ENCODE results near the gene PINLYP. TPM values are rescaled to one million over a fixed set of nuclear protein-coding genes. Genes with fewer than 3 reads are reported as not detected.

PINLYP gene
- total RNA-seq, 6 experiments from 2014 or later = 0.58 to 1.5 (median 0.81) TPM; not detected in 1

DNA sequence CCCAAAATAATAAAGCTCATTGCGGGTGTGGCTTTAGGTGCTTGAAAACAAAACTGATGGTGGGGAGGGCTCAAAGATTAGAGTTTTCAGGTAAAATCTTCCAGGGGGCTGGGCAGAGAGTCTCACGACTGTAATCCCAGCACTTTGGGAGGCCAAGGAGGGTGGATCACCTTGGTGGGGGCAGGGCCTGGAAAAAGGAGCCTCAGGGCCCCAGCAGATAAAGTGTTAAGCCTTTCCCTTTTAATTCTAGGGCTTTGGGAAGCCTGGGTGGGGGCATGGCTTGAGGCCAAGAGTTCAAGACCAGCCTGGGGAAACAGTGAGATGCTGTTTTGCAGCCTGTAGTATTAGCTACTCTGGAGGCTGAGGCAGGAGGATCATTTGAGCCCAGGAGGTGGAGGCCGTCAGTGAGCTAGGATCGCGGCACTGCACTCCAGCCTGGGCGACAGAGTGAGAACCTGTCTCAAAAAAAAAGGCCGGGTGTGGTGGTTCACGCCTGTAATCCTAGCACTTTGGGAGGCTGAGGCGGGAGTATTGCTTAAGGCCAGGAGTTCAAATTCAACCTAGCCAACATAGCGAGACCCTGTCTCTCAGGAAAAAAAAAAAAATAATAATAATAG is 18.6 kb downstream of the PINLYP start:
- Histone ChIP-seq H3K9me3 (no peaks in the 10 kb centered on the region), H3K27ac (peak overlapping the region in 2 of 3 donors; percentile 70 to 96), H3K4me1 (peaks cover 0 to 31% (median 10%) of the 10 kb centered on the region in 4 donors), H3K36me3 (peaks cover 0 to 14% (median 3%) of the 10 kb centered on the region in 4 donors), H3K4me3 (peak overlapping the region; percentile 57 to 66 (median 61)), H3K27me3 (no peaks in the 10 kb centered on the region)
- DNase-seq = no peak
- WGBS (ENCODE audit: insufficient coverage, low coverage, low lambda C conversion rate, missing lambda C conversion rate) = 83% methylated on average over 8 of the region's 10 CpGs
- intact Hi-C loops (cut with DNase I) = no loop called here
- TF ChIP-seq POLR2A (IDR thresholded peaks at IDR 0.05) = no peak
- TF ChIP-seq, protein P1, sequence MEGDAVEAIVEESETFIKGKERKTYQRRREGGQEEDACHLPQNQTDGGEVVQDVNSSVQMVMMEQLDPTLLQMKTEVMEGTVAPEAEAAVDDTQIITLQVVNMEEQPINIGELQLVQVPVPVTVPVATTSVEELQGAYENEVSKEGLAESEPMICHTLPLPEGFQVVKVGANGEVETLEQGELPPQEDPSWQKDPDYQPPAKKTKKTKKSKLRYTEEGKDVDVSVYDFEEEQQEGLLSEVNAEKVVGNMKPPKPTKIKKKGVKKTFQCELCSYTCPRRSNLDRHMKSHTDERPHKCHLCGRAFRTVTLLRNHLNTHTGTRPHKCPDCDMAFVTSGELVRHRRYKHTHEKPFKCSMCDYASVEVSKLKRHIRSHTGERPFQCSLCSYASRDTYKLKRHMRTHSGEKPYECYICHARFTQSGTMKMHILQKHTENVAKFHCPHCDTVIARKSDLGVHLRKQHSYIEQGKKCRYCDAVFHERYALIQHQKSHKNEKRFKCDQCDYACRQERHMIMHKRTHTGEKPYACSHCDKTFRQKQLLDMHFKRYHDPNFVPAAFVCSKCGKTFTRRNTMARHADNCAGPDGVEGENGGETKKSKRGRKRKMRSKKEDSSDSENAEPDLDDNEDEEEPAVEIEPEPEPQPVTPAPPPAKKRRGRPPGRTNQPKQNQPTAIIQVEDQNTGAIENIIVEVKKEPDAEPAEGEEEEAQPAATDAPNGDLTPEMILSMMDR (IDR thresholded peaks at IDR 0.05) = no peak
- no peak for ATAC-seq

DNA sequence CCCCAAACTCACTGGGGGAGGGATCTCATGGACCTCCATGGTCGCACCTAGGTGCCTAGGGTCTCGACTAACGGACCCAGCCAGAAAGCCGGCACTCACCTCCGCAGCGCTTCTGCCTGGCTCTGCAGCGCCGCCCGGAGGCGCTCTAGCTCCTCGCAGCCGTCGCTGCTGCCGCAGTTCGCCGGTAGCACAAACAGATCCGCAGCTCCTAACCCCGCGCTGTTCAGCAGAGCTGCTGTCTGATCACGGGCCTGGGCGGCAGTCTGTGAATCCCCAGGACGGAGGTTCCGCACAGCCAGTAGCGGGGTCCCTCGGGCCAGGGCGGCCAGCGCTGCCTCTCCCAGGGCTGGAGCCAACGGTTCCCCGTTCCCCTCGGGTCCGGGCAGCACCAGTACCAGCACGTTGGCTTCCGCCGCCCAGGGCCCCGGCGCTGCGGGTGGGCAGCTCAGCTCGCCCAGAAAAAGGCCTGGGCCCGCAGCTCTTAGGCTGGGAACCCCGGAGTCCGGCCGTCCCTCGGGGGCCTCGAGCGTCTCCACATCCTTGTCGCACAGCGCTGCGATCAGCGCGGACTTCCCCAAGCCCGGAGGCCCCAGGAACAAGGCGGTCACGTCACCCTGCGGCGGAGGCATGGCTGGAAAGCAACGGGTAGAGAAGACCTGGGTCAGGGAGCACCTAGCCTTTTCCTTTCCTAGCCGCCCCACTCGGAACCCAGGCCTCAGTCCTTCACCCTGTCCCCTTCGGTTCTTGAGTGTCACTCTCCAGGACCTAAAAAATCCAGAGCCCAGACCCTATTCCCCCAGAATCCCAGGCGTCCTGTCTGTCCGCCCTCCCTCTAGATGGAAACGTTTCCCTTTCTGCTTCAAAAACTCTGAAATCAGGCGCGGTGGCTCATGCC is 19.4 kb downstream of the PINLYP start:
- 0% methylated on average over 12 of the region's 64 CpGs for WGBS (ENCODE audit: insufficient coverage, low coverage, low lambda C conversion rate, missing lambda C conversion rate)
- Histone ChIP-seq H3K4me1 (peaks cover 0 to 31% (median 10%) of the 10 kb centered on the region in 4 donors), H3K9me3 (no peaks in the 10 kb centered on the region), H3K27me3 (no peaks in the 10 kb centered on the region), H3K27ac (peak overlapping the region; percentile 70 to 96 (median 92)), H3K36me3 (peaks cover 0 to 18% (median 3%) of the 10 kb centered on the region in 4 donors), H3K4me3 (peak overlapping the region; percentile 57 to 66 (median 61))
- ATAC-seq = peak; percentile 6 to 33 (median 20)
- intact Hi-C loops (cut with DNase I) = no loop called here
- peak; percentile 26 for TF ChIP-seq POLR2A (IDR thresholded peaks at IDR 0.05)
- TF ChIP-seq, protein P1 (IDR thresholded peaks at IDR 0.05) = peak; percentile 56 to 72 (median 64)
- peak; percentile 59 to 73 (median 72) for DNase-seq

DNA sequence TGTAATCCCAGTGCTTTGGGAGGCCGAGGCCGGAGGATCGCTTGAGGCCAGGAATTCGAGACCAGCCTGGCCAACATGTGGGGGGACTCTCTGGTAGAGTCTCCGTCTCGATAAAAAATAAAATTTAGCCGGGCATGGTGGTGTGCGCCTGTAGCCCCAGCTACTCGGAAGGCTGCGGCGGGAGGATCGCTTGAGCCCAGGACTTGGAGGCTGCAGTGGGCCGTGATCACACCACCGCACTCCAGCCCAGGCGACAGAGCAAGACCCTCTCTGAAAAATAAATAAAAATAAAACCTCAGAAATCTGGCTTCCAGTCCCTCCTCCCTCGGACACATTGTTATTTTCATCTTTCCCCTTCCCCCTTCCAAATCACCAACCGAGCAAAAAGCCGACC is 20.0 kb downstream of the PINLYP start:
- peak; percentile 6 to 17 (median 12) for ATAC-seq
- peak overlapping the region; percentile 70 to 96 (median 92) for H3K27ac ChIP-seq
- DNase-seq = no peak
- H3K9me3 ChIP-seq = no peaks in the 10 kb centered on the region
- peaks cover 0 to 20% (median 3%) of the 10 kb centered on the region in 4 donors for H3K36me3 ChIP-seq
- no peak for TF ChIP-seq POLR2A (IDR thresholded peaks at IDR 0.05)
- TF ChIP-seq, protein P1 (IDR thresholded peaks at IDR 0.05) = no peak
- H3K4me1 ChIP-seq = peaks cover 0 to 31% (median 10%) of the 10 kb centered on the region in 4 donors
- intact Hi-C loops (cut with DNase I) = no loop called here
- no peaks in the 10 kb centered on the region for H3K27me3 ChIP-seq
- 0% methylated on average over 14 of the region's 18 CpGs for WGBS (ENCODE audit: insufficient coverage, low coverage, low lambda C conversion rate, missing lambda C conversion rate)
- H3K4me3 ChIP-seq = peak overlapping the region; percentile 57 to 66 (median 61)

DNA sequence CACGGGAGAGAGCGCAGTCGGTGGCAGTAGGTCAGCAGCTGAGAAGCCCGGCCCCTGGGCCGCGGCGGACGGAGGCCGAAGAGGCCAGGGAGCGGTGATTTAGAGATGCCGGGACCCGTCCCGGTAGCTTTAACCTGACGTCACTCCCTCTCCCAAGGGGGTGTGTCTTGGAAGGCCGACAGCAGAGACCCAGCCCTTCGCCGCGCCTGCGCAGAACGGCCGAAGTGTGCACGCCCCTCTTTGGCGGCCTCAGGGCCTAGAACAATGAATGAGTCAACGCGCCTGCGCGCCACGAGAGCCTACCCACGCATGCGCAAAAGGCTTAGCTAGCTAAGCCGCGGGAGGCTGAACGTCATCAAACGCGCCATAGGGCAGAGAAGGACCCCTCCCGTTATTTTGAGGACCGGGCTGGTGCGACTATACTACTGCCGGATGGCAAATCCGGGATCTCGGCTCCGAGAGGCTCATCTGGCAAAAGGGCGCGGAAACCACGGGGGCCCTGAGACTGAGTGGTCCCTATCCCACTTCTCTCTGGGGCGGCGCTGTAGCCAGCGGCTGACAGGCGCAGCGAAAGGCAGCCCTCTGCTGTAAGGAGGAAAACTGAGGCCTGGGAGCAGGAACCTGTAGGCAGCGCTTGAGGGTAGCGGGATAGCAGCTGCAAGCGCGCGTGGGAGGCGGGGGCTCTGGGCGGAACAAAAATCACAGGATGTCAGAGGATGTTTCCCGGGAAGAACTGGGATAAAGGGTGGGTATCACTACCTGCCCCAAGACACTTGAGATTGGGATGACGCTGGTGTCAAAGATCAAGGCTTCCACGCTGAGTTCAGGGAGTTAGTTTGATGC is 20.6 kb downstream of the PINLYP start, which contains the start of the genes IRGQ and ZNF576:
Gene IRGQ (minus strand): TSS at position 136 of the 843 bp plus-strand sequence. CDS start 796 bp downstream, outside the sequence.
Gene ZNF576 (plus strand): TSS at position 597 of the 843 bp plus-strand sequence. CDS start 514 bp downstream, outside the sequence.
- 0% methylated on average over 18 of the region's 60 CpGs for WGBS (ENCODE audit: insufficient coverage, low coverage, low lambda C conversion rate, missing lambda C conversion rate)
- H3K36me3 ChIP-seq = peaks cover 0 to 26% (median 1%) of the 10 kb centered on the region in 4 donors
- intact Hi-C loops (cut with DNase I) = no loop called here
- H3K4me3 ChIP-seq = peak within 1 kb of the TSS; percentile 58 to 85 (median 76)
- peaks cover 0 to 31% (median 10%) of the 10 kb centered on the region in 4 donors for H3K4me1 ChIP-seq
- peak; percentile 100 for DNase-seq
- no peaks in the 10 kb centered on the region for H3K9me3 ChIP-seq
- H3K27ac ChIP-seq = peak within 1 kb of the TSS; percentile 92 to 98 (median 96)
- TF ChIP-seq POLR2A (IDR thresholded peaks at IDR 0.05) = peak; percentile 86
- TF ChIP-seq, protein P1 (IDR thresholded peaks at IDR 0.05) = no peak
- no peaks in the 10 kb centered on the region for H3K27me3 ChIP-seq
- ATAC-seq = peak; percentile 91 to 94 (median 93)

Measured in right lobe of liver (tissue), 6 donors.